NB4 (cell line): ENCODE results near the gene HMSD.

ENCODE experiments used
- MYC ChIP-seq: IDR thresholded peaks from 2 replicates; pipeline ENCODE4 v1.6.1; 2011; ENCODE audit warnings: low read depth, low read length
- POLR2A ChIP-seq: IDR thresholded peaks from 2 replicates; pipeline ENCODE4 v1.6.1; 2011; ENCODE audit warnings: mild to moderate bottlenecking; ENCODE audit not compliant: insufficient read length; ENCODE audit errors: extremely low read depth
- TF ChIP-seq, protein P1 (sequence below): IDR thresholded peaks from one replicate; pipeline ENCODE4 v1.5.1; 2012; ENCODE audit warnings: low read depth, low read length

DNA sequence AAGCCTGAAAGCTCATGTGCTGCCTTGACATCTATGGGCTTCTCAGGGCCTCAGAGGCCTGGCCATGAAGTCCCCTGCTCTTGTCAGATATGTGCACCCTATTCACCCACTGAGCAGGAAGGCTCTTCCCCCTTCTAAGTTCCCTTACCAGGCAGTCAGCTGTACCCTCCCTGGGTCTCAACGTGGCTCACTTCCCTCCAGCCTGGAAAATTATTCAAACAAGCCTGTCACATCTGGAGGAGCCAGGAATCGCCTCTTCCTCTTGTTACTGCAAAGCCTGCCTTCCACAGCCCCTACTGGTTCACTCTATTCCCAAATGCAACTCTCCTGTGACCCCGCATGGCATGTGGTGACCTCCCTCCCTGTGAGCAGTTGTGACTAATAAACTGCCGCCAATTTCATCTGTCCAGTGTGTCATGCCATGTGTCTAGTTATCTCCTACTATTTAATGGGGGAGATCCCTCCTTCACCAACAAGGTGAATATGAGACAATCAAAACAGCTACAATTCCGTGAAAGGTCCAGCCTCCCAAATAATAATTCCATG lies 12.4 kb downstream of the HMSD start:
- TF ChIP-seq, protein P1, sequence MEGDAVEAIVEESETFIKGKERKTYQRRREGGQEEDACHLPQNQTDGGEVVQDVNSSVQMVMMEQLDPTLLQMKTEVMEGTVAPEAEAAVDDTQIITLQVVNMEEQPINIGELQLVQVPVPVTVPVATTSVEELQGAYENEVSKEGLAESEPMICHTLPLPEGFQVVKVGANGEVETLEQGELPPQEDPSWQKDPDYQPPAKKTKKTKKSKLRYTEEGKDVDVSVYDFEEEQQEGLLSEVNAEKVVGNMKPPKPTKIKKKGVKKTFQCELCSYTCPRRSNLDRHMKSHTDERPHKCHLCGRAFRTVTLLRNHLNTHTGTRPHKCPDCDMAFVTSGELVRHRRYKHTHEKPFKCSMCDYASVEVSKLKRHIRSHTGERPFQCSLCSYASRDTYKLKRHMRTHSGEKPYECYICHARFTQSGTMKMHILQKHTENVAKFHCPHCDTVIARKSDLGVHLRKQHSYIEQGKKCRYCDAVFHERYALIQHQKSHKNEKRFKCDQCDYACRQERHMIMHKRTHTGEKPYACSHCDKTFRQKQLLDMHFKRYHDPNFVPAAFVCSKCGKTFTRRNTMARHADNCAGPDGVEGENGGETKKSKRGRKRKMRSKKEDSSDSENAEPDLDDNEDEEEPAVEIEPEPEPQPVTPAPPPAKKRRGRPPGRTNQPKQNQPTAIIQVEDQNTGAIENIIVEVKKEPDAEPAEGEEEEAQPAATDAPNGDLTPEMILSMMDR, result no peak
- TF ChIP-seq POLR2A (no peak), MYC (no peak)
